GM21515 (cell line): Measurements from ENCODE around the gene ATP6V1G2.
"Not testable (repeated sequence)": the region's sequence is repeated elsewhere in the genome, so short reads cannot be mapped to it uniquely, and the experiment has no call there.

Source experiments
- ATAC-seq: cut with Tn5 transposase; IDR thresholded peaks from one replicate; pipeline ENCODE4 v1.9.1; 2021; ENCODE audit not compliant: unreplicated experiment

Gene ATP6V1G2

DNA sequence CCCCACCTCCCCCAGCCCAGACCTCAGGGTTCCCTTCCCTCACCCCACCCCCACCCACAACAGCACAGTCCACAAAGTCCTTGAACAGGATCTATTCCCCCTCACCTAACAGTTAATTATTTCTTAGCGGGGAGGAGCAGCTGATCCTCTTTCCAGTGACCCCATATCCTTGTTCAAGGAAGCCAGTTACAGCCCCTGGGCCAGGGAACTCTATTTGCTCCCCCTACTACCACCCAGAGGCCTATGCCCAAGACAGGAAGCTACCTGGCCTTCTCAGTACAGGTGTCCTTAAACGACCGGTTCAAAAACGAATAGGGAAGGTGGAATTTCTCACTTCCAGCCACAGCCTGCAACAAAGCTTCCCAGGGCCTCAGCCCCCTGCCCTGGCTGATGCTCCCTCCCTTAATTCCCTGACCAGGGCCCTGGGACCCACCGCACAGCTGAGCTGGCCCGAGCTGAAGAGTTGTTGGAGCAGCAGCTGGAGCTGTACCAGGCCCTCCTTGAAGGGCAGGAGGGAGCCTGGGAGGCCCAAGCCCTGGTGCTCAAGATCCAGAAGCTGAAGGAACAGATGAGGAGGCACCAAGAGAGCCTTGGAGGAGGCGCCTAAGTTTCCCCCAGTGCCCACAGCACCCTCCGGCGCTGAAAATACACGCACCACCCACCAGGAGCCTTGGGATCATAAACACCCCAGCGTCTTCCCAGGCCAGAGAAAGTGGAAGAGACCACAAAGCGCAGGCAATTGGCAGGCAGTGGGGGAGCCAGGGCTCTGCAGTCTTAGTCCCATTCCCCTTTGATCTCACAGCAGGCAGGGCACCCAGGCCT lies 16.9 kb downstream of the ATP6V1G2 start:
- ATAC-seq, result no peak

DNA sequence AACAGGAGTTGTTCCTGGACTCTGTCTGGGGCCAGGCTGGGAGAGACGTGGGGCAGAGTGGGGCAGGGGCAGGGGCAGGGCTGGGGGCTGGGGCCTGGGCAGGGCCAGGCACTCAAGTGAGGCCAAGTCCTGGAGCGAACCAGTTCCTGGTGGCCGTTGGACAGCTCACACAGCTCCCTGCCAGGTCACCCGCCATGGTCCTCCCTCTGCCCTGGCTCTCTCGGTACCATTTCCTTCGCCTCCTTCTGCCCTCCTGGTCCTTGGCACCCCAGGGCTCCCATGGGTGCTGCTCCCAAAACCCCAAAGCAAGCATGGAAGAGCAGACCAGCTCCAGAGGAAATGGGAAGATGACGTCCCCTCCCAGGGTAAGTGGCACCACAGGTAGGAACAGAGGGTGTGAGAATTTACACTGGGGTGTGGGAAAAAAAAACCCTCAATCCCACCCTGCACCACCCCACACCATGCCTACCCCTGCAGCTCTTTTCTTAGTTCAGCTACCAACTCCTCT lies 17.5 kb downstream of the ATP6V1G2 start, which contains the start of gene MCCD1:
Gene MCCD1 (plus strand): TSS at position 142 of the 508 bp plus-strand sequence. CDS start 53 bp downstream, at position 195.
- ATAC-seq, result no peak

DNA sequence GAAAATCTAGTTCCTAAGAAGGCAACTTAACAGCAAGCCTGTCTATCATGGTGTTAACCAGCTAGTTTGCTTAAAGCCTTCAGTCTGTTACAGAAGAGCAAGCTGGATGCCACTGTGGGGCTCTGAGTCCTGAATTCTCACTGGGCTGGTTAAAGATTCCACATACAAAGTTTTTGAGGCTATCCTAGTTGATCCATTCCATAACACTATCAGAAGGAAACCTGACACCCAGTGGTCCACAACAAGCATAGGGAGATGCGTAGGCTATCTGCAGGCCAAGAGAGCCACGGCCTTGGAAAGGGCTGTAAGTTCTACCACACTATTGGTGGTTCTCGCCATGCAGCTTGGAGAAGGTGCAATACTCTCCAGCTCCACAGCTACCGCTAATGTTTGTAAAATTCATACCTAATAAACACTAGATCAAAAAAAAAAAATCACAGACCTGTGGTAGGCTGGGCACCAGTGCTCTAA lies 18.1 kb downstream of the ATP6V1G2 start:
- ATAC-seq, result no peak

DNA sequence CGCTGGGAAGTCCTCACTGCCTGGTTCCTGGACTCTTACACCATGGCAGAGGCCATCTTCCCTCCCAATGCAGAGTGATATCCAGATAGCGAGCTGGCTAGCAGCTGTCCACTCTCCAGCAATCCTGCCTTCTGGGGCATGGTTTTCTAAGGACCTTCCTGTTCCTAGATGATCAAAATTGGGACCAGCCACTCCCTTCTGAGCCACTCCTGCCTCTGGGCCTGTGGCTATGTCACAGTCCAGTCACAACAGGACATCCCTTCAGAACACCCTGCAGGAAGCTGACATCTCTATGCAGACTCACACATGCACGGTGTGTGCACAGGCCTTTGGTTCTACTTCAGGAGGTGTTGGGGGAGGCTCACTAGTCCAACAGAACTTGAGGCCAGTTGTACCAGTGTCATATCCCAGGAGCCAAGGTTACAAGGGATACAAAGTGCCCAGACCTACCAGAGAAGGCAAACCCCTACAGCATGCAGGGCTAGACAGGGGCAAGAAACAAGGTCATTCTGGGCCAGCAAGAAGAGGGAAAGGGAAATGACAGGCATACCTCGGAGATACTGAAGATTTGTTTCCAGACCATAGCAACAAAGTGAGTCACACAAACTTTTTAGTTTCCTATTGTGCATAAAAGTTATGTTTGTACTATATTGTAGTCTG lies 20.3 kb downstream of the ATP6V1G2 start:
- ATAC-seq, result no peak

DNA sequence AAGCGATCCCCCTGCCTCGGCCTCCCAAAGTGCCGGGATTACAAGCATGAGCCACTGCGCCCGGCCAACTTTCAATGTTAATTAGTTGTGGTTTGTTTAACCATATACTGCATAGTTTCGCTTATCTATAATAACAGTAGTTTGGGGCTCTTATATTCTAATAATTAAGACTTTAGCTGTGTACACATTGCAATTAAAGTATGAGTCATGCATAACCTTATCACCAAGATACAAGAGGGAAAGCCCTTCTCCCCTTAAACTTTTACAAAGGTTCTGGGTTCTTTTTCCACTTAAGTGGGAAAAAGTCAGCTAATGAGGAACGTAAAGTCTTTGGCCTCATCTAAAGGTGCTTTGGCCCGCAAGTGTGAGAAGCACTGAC lies 20.9 kb downstream of the ATP6V1G2 start:
- ATAC-seq, result no peak

DNA sequence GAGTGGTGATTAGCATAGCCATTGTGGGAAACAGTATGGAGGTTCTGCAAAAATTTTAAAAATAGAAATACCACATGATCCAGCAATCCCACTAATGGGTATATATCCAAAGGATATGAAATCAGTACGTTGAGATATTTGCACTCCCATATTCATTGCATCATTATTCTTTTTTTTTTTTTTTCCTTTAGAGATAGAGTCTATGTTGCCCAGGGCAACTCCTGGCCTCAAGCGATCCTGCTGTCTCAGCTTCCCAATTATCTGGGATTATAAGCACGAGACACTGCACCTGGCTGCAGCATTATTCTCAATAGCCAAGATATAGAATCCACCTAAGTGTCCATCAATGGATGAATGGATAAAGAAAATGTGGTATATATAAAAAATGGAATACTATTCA lies 24.6 kb downstream of the ATP6V1G2 start:
- ATAC-seq, result no peak

DNA sequence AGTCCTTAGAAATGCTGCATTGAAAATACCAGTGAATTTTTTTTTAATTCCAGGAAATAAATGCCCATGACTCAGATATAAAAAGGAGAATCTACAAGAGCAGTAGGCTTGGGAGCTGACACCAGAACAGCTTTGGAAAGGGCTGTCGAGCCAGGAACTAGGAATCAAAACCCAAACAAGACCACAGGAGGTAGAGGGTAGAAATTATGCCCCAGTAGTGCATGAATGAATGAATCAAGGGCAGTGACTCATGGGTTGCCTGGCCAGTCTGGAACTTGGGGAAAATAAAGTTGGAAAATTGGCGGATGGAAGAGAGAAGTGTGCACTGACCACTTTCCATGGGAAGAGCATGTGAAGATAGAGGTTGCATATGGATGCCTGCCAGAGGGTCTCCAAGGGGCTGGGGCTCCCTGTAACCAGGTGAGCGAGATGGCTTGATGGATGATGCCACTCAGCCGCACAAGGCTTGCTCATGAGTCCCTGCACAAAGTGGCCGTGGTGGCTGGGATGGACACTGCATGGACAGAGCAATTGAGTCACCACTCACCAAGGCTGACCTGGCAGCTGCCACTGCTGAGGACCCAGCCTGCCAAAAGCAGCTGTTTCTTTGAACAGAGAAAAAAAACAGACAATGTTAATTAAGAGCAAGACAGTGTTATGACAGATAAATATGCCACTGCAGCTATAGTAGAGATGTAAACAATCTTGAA lies 32.8 kb downstream of the ATP6V1G2 start:
- ATAC-seq, result no peak

DNA sequence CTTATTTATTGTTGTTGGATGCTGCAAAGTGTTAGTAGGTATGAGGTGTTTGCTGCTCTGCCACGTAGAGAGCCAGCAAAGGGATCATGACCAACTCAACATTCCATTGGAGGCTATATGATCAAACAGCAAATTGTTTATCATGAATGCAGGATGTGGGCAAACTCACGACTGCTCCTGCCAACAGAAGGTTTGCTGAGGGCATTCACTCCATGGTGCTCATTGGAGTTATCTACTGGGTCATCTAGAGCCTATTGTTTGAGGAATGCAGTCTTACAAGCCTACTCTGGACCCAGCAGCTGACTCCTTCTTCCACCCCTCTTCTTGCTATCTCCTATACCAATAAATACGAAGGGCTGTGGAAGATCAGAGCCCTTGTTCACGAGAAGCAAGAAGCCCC lies 36.4 kb downstream of the ATP6V1G2 start:
- no peak for ATAC-seq

DNA sequence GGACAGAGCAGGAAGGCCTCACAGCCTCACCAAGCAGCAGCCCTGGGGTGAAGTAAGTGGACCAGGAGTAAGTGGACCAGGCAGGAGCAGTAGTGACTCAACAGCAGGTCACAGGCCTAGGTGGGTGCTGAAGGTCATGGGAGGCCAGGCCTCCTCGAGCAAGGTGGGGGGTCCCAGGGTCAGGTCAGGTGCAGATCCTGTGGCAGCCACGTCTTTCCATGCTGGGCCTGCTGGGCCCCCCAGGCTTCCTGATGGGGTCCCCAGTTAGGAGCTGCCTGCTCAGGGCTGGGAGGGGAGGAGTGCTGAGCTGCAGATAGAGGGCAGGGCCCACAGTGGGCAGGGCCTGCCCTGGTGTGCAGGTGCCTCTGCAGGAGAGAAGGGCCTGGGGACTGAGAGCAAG lies 37.4 kb downstream of the ATP6V1G2 start:
- not testable (repeated sequence) for ATAC-seq

DNA sequence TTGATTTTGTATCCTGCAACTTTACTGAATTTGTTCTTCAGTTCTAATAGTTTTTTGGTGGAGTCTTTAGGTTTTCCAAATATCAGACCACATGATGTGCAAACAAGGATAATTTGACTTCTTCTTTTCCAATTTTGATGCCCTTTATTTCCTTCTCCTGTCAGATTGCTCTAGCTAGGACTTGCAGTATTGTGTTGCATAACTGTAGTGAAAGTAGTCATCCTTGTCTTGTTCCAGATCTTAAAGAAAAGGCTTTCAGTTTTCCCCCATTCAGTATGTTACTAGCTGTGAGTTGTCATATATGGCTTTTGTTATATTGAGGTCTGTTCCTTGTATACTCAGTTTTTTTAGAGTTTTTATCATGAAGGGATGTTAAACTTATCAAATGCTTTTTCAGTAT lies 43.8 kb downstream of the ATP6V1G2 start:
- no peak for ATAC-seq

DNA sequence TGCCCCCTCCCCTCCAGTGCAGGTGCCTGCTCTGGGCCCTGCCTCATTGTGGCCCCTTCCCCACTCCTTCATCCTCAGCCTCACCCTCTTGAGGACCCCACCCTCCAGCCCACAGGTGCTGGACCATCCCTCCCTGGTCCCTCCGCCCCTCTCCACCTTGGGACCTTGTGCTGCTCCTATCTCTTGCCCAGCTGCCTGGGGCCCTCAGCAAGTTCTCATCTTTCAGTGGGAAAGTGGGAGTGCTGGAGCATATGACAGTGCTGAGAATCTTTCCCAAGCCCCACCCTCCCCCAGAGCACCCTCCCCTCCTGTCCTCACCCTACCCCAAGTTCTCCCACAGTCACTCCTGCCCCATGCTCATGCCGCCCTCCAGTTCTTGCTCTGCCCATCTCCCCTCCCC lies 46.8 kb downstream of the ATP6V1G2 start:
- ATAC-seq, result not testable (repeated sequence)

DNA sequence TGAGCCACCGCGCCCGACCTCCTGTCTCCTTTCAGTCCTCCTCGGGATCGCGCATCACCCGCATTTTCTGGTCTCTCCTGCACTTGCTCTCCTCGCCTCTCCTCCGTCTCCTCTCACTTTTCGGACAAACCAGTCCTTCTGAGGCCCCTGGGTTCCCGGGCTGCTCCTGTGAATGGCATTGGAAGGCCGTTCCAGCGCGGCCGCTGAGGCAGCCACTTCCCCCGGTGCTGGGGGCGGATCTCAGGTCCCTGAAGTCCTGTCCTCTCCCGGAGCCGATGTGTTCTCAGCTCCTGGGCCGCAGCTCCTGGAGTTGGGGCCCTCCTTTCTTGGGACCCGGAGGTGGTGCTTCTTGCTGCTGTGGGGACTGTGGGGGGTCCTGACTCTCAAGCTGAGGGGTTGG lies 47.7 kb downstream of the ATP6V1G2 start:
- ATAC-seq, result no peak

DNA sequence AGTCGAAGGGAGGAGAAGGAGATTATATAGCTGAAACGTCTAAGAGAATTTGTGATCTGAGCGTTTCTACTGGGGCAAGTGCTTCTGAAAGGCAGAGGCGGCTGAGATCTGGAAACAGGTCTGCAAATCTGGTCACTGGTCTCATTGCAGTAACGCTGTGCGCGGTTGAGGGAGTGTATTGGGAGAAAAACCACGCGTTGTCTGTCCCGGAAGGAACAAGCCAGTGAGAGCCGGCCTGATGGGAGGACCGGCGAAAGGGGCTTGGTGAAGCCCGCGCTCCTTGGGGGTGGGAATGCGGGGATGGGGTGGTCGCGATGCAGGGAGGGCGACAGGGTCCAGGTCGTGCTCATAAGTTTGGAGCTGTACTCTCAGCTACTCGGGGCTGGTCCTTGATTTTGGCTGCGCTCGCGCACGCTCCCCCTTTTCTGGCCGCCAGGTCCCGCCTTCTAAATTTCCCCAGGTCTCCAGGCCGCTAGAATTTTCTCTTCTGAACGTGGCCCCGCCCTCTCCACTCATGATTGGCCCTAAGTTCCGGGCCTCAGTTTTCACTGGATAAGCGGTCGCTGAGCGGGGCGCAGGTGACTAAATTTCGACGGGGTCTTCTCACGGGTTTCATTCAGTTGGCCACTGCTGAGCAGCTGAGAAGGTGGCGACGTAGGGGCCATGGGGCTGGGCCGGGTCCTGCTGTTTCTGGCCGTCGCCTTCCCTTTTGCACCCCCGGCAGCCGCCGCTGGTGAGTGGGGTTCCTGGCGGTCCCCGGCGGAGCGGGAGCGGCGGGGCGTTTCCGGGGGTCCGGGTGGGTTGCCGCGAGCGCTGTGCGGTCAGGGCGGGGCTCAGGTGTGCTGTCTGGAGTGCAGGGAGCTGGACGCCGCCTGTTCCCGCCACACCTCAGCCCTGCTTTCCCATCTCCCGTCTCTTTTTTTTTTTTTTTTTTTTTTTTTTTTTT lies 48.6 kb downstream of the ATP6V1G2 start, which contains the start of gene MICB:
Gene MICB (plus strand): TSS at position 615 of the 946 bp plus-strand sequence. CDS start 49 bp downstream, at position 664.
- peak; percentile 42 for ATAC-seq

DNA sequence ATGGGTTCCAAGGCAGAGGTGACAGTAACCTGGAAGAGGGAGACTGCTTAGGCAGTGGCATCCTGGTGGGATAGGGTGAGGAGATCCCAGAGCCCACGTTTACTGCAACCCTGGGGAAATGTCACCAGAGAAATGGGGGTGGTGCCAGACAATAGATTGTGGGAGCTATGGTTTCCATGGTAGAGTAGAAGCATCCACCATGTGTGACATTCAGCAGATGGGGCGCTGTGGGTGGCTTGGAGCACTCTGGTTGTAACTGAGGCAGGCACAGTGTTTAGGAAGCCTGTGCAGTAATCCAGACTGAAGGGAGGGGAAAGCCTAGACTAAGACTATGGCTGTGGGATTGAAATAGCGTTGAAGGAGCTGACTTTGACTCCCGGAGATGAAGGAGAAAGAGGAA lies 49.6 kb downstream of the ATP6V1G2 start:
- ATAC-seq, result not testable (repeated sequence)

DNA sequence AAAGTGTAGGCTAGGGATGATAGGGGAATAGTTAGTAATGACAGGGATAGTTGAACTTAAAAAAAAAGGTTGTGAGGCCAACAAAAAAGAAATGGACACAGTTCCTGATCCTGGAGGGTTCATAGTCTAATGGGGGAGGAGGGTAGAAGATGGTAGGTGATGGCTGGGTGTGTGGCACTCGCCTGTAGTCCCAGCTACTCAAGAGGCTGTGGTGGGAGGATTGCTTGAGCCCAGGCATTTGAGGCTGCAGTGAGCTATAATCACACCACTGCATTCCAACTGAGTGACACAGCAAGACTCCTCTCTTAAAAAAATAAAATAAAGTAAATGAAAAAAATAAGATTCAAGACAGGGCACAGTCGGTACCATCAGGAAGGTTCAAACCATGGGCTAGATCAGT lies 50.8 kb downstream of the ATP6V1G2 start:
- ATAC-seq, result no peak
